NK-92 (cell line): ENCODE measurements around the gene UBE2G2.

Source experiments
- DNase-seq: peaks from one replicate; lab custom pipeline; 2025; ENCODE audit not compliant: unreplicated experiment; lab: John Stamatoyannopoulos, UW

Gene UBE2G2

GRCh38 chr21:44791993-44792392 lies 9.6 kb downstream of the UBE2G2 start:
- no peak for DNase-seq

DNA sequence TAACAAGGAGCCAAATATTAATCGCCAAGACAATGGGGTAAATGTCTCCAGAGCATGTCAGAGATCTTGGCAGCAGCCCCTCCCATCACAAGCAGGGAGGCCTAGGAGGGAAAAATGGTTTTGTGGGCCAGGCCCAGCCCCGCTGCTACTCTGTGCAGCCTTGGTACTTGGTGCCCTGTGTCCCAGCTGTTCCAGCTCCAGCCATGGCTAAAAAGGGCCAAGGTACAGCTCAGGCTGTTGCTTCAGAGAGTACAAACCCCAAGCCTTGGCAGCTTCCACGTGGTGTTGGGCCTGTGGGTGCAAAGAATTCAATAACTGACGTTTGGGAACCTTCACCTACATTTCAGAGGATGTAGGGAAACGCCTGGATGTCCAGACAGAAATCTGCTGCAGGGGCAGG lies 10.4 kb downstream of the UBE2G2 start:
- DNase-seq: no peak

DNA sequence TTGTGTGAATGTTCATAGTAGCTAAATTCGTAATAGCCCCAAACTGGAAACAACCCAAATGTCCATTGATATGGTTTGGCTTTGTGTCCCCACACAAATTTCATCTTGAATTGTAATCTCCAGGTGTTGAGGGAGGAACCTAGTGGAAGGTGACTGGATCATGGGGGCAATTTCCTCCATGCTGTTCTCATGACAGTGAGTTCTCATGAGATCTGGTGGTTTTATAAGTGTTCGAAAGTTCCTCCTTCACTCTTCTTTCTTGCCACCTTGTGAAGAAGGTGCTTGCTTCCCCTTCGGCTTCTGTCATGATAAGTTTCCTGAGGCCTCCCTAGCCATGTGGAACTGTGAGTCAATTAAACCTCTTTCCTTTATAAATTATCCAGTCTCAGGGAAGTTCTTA lies 11.3 kb downstream of the UBE2G2 start:
- DNase-seq: no peak

GRCh38 chr21:44789880-44790279 lies 11.7 kb downstream of the UBE2G2 start:
- DNase-seq: no peak

- DNase-seq: no peak
Measured at GRCh38 chr21:44785620-44786335, 15.8 kb downstream of the UBE2G2 start.

GRCh38 chr21:44784810-44785209 lies 16.8 kb downstream of the UBE2G2 start:
- DNase-seq: no peak

- DNase-seq: no peak
Measured at GRCh38 chr21:44783020-44783696, 18.5 kb downstream of the UBE2G2 start.

DNA sequence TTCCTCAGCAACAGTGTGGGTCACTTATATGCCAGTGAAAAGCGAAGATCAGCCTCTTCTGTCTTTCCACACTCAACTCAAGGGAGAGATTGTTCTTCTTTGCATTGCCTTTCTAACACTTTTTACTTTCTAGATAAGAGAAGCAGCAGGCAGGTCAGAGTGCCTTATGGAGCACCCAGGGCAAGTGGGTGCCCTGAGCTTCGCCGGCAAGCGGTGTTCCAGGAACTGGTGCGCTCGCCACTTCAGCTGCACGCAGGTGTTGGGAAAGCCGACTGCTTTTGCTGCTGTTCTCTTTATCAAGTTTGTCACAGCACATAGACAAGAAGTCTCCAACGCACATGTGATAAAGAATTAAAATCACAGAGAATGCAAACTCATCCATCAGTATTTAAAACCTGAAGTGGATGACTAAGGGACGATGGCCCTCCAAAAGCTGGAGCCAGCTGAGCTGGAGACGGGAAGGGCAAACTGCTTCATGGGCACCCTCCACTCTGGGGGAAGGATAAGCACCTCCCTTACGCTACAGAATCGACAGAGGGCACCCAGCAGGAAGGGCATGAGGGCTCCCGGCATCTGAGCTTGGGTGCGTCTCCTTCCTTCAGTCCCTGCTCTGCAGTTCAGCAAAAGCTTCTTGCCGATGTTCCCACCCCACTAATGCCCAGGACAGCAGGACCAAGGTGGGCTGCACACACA lies 20.7 kb downstream of the UBE2G2 start:
- no peak for DNase-seq

DNA sequence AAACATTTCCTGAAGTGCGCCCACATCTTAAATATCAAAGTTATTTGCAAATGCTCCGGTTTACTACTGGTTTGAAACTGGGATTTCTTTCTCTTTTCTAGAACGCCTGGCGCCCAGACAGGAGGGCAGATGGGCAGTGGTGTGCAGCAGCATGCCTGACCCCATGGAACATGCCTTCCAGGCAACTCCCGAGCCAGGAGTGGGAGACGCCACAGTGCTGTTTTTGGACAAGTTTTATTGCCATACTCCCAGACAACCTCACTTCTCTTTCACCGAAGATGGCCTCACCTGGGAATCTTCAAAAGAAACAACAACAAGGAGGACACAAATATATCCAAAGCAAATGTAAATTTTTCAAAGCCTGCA lies 21.5 kb downstream of the UBE2G2 start:
- no peak for DNase-seq

- DNase-seq: no peak
Measured at GRCh38 chr21:44779417-44780136, 22.0 kb downstream of the UBE2G2 start.

DNA sequence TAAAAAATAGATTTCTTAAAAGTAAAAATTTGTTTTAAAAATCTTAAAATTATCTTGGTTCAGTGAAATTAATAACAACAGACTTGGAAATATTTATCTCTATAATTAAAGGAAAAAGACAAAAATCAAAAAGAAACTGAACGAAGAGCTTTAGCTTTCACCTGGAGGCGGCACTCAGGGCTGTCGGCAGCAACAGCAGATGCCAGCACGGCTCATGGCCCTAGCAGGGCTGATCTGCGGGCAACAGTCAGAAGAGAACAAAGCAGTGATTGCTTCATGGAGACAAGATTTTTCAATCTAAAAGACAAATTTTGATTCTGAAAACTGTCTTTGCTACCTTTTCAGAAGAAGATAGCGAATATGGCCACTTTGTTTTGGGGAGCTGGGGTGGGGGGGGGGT lies 22.6 kb downstream of the UBE2G2 start:
- no peak for DNase-seq

DNA sequence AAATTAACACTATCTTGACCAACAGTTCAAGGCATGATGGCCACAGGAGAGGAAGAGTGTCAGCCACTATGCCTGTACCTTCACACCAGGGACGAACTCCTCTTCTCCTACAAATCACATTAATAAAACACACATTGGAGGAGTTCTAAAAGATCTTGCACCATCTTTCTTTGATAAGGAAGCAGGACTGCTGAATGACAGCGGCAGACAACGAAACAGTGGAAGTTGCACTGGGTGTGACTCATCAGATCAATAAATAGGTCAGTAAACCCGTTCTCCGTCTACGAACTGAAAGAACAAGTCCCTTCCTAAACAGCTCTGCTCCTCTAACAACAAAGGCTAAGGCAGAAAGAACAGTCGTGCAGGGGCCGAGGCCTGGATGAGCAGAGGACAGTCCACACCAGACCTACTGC lies 23.1 kb downstream of the UBE2G2 start:
- no peak for DNase-seq

DNA sequence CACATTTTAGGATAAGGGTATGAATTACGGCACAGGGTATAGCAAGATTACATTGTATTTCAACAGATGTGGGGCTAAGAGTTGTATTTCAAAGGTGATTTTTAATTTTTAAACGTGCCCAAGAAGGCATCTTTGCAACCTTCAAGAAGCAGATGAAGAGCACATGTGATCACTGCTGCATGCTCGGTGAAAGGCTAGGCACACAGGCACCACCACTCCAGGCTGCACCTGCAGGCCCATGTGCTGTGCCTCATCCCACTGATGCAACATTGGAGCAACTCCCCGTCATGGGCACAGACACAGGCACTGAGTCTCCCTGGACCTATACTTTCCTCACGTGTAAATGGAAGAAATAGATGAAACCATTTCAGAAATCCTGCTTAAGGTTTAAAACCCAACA lies 23.5 kb downstream of the UBE2G2 start:
- DNase-seq: no peak

DNA sequence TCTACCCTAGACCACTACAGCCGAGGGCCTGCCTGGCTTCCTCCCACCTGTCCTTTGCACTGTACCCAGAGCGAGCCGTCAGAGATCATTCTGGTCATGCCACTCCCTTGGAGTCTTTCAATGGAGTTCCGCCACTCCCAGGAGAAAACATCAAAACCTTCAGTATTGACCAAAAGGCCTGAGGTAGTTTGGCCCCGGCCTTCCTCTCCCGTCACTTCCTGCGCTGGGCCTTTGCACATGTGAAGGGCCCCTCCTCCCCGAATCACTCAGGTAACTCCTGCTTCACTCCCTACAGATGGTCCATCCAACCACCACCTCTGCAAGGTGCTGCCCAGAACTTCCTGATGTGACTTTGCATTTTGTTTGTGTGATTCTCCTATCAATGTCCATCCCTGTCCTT lies 26.6 kb downstream of the UBE2G2 start:
- DNase-seq: no peak

GRCh38 chr21:44773291-44773932 lies 28.2 kb downstream of the UBE2G2 start:
- no peak for DNase-seq

GRCh38 chr21:44771896-44772525 lies 29.6 kb downstream of the UBE2G2 start:
- no peak for DNase-seq

DNA sequence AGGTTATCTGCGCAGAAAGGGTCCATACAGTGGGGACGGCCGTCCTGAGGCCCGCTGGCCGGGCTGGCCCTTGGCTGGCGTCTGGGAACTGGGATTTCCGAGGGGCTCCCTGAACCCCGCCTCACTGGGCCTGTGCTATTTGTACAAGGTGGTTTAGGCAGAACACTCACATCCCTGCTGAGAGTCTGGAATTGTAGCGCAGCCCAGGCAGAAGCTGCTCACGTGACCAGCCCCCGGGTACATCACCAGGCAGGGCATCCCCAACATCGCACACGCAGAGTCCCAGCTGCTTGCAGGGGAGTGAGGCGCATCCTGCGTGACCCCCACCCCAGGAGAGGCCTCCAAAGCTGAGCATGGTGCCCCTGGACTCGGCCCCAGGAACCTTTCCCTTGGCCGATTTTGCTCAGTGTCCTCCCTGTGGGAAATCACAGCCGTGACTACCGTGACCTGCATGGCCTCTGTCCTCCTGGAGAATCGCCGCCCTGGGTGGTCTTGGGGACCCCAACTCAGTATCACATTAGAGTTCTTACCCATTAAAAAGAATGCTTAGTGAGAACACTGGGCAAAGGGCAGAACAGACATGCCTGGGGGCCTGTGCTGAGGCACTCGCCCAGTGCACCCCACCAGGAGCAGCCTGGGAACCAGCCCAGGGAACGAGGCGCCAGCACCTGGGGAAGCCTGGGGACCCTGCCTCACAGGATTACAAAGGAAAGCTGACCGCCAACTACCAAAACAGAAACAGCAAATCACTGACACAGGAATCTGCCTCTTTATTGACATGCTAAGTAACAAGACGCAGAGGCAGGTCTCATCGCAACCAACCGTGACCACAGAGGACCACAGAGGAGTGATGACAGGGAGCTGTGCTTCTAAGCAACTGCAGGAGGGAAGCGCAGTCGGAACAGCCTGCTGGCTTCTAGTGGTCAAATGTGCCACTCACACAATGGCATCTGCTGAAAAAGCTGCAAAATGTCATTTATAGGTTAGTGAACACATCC lies 33.5 kb downstream of the UBE2G2 start:
- no peak for DNase-seq

- no peak for DNase-seq
Measured at GRCh38 chr21:44766818-44767354, 34.7 kb downstream of the UBE2G2 start.
